Measurements from ENCODE around the gene PTPRK. TPM values are rescaled to one million over a fixed set of nuclear protein-coding genes. Genes with fewer than 3 reads are reported as not detected.
A peak's percentile ranks its signal among the peaks of the same experiment; 100 is the strongest.

PTPRK gene
- total and polyA plus RNA-seq, 8 donors = 57.0 to 90.4 (median 78.6) TPM

DNA sequence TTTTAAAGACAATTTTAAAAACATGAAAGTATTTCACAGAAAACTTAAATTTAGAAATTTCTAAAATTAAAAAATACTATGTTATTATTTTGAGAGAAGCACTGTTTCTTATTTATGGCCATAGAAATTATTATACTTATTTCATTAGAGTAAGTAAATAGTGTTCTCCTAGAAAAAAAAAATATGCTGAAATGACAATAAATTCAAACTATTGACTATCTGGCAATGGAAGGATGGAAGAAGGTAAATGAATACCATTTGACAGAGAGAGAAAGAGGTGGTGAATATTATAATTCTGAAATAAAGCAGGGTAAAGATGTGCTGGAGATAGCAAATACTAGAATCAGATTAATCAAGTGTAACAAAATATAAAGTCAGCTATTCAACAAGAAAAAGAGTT, 294.8 kb downstream of the PTPRK start:
- H3K36me3 ChIP-seq = no peaks in the 10 kb centered on the region
- TF ChIP-seq, protein P1, sequence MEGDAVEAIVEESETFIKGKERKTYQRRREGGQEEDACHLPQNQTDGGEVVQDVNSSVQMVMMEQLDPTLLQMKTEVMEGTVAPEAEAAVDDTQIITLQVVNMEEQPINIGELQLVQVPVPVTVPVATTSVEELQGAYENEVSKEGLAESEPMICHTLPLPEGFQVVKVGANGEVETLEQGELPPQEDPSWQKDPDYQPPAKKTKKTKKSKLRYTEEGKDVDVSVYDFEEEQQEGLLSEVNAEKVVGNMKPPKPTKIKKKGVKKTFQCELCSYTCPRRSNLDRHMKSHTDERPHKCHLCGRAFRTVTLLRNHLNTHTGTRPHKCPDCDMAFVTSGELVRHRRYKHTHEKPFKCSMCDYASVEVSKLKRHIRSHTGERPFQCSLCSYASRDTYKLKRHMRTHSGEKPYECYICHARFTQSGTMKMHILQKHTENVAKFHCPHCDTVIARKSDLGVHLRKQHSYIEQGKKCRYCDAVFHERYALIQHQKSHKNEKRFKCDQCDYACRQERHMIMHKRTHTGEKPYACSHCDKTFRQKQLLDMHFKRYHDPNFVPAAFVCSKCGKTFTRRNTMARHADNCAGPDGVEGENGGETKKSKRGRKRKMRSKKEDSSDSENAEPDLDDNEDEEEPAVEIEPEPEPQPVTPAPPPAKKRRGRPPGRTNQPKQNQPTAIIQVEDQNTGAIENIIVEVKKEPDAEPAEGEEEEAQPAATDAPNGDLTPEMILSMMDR (IDR thresholded peaks at IDR 0.05) = no peak
- H3K4me3 ChIP-seq = no peak overlapping the region
- no peaks in the 10 kb centered on the region for H3K4me1 ChIP-seq
- ATAC-seq = no peak
- H3K27ac ChIP-seq = no peak overlapping the region
- no peaks in the 10 kb centered on the region for H3K9me3 ChIP-seq
- intact Hi-C loops (cut with DNase I) = no loop called here
- H3K27me3 ChIP-seq = no peaks in the 10 kb centered on the region
- no peak for DNase-seq

- TF ChIP-seq, protein P1 (IDR thresholded peaks at IDR 0.05) = no peak
- intact Hi-C loops (cut with DNase I) = no loop called here
- no peaks in the 10 kb centered on the region for H3K9me3 ChIP-seq
Observed at GRCh38 chr6:128216917-128217316, 303.5 kb downstream of the PTPRK start.

GRCh38 chr6:128209771-128210170, 310.6 kb downstream of the PTPRK start:
- TF ChIP-seq, protein P1 (IDR thresholded peaks at IDR 0.05) = no peak
- Histone ChIP-seq H3K4me3 (no peak overlapping the region), H3K9me3 (no peaks in the 10 kb centered on the region), H3K27ac (no peak overlapping the region), H3K36me3 (no peaks in the 10 kb centered on the region), H3K4me1 (peaks cover 0 to 6% of the 10 kb centered on the region in 2 donors), H3K27me3 (no peaks in the 10 kb centered on the region)
- ATAC-seq (no peak), DNase-seq (no peak)
- intact Hi-C loops (cut with DNase I) = no loop called here

More at GRCh38 chr6:128216917-128217316, 303.5 kb downstream of the PTPRK start:
- Histone ChIP-seq H3K36me3 (no peaks in the 10 kb centered on the region), H3K27me3 (no peaks in the 10 kb centered on the region), H3K4me3 (no peak overlapping the region), H3K27ac (no peak overlapping the region), H3K4me1 (no peaks in the 10 kb centered on the region)
- no peak for DNase-seq
- ATAC-seq = no peak

GRCh38 chr6:128208851-128209580, 311.4 kb downstream of the PTPRK start:
- no peak for DNase-seq
- no peaks in the 10 kb centered on the region for H3K27me3 ChIP-seq
- no peak for ATAC-seq
- H3K27ac ChIP-seq = no peak overlapping the region
- intact Hi-C loops (cut with DNase I) = no loop called here
- H3K9me3 ChIP-seq = no peaks in the 10 kb centered on the region
- peaks cover 0 to 6% of the 10 kb centered on the region in 2 donors for H3K4me1 ChIP-seq
- H3K4me3 ChIP-seq = no peak overlapping the region
- H3K36me3 ChIP-seq = no peaks in the 10 kb centered on the region
- TF ChIP-seq, protein P1 (IDR thresholded peaks at IDR 0.05) = no peak

GRCh38 chr6:128208078-128208477, 312.3 kb downstream of the PTPRK start:
- peaks cover 0 to 6% of the 10 kb centered on the region in 2 donors for H3K4me1 ChIP-seq
- ATAC-seq (peak; percentile 67), DNase-seq (no peak)
- H3K27ac ChIP-seq = no peak overlapping the region
- no peaks in the 10 kb centered on the region for H3K9me3 ChIP-seq
- TF ChIP-seq, protein P1 (IDR thresholded peaks at IDR 0.05) = no peak
- no peak overlapping the region for H3K4me3 ChIP-seq
- H3K27me3 ChIP-seq = no peaks in the 10 kb centered on the region
- intact Hi-C loops (cut with DNase I) = no loop called here
- no peaks in the 10 kb centered on the region for H3K36me3 ChIP-seq

All from left lung (tissue), 10 donors.